Measurements from ENCODE around the gene ZP3. TPM values are rescaled to one million over a fixed set of nuclear protein-coding genes. Genes with fewer than 3 reads are reported as not detected.
A peak's percentile ranks its signal among the peaks of the same experiment; 100 is the strongest.
"Not testable (repeated sequence)": the region's sequence is repeated elsewhere in the genome, so short reads cannot be mapped to it uniquely, and the experiment has no call there.

The ZP3 gene
- total RNA-seq, 1 donor from 2014 or later, result 0.51 TPM

- DNase-seq (ENCODE audit: extremely low spot score, unreplicated experiment), result peak; percentile 96
- H3K4me3 Mint-ChIP-seq (ENCODE audit: unreplicated experiment), result peak overlapping the region; percentile 73
- no peaks in the 10 kb centered on the region for H3K36me3 Mint-ChIP-seq (ENCODE audit: unreplicated experiment)
- TF ChIP-seq CTCF (IDR thresholded peaks at IDR 0.05), result no peak
- no peaks in the 10 kb centered on the region for H3K27me3 Mint-ChIP-seq (ENCODE audit: unreplicated experiment)
- no peaks in the 10 kb centered on the region for H3K9me3 Mint-ChIP-seq (ENCODE audit: unreplicated experiment)
- peaks cover 22% of the 10 kb centered on the region for H3K4me1 Mint-ChIP-seq (ENCODE audit: unreplicated experiment)
- H3K27ac Mint-ChIP-seq (ENCODE audit: unreplicated experiment), result peak overlapping the region; percentile 96
These were observed 31.4 kb upstream of the ZP3 start for GRCh38 chr7:76393116-76394031.

- no peak for TF ChIP-seq CTCF (IDR thresholded peaks at IDR 0.05)
- Mint-ChIP-seq H3K4me1 (ENCODE audit: unreplicated experiment) (peaks cover 11% of the 10 kb centered on the region), H3K27me3 (ENCODE audit: unreplicated experiment) (no peaks in the 10 kb centered on the region), H3K9me3 (ENCODE audit: unreplicated experiment) (no peaks in the 10 kb centered on the region), H3K4me3 (ENCODE audit: unreplicated experiment) (no peak overlapping the region), H3K27ac (ENCODE audit: unreplicated experiment) (no peak overlapping the region), H3K36me3 (ENCODE audit: unreplicated experiment) (no peaks in the 10 kb centered on the region)
- DNase-seq (ENCODE audit: extremely low spot score, unreplicated experiment), result no peak
These were observed 29.8 kb upstream of the ZP3 start for GRCh38 chr7:76394957-76395356.

- not testable (repeated sequence) for H3K27ac Mint-ChIP-seq (ENCODE audit: unreplicated experiment); DNase-seq (ENCODE audit: extremely low spot score, unreplicated experiment); H3K27me3 Mint-ChIP-seq (ENCODE audit: unreplicated experiment); H3K4me3 Mint-ChIP-seq (ENCODE audit: unreplicated experiment); H3K9me3 Mint-ChIP-seq (ENCODE audit: unreplicated experiment); H3K36me3 Mint-ChIP-seq (ENCODE audit: unreplicated experiment)
- H3K4me1 Mint-ChIP-seq (ENCODE audit: unreplicated experiment), result peaks cover 11% of the 10 kb centered on the region
These were observed 29.2 kb upstream of the ZP3 start for GRCh38 chr7:76395605-76395964.

GRCh38 chr7:76395965-76396726 is 28.6 kb upstream of the ZP3 start:
- no peak overlapping the region for H3K27ac Mint-ChIP-seq (ENCODE audit: unreplicated experiment)
- DNase-seq (ENCODE audit: extremely low spot score, unreplicated experiment), result no peak
- no peaks in the 10 kb centered on the region for H3K9me3 Mint-ChIP-seq (ENCODE audit: unreplicated experiment)
- peaks cover 11% of the 10 kb centered on the region for H3K4me1 Mint-ChIP-seq (ENCODE audit: unreplicated experiment)
- no peaks in the 10 kb centered on the region for H3K27me3 Mint-ChIP-seq (ENCODE audit: unreplicated experiment)
- TF ChIP-seq CTCF (IDR thresholded peaks at IDR 0.05), result no peak
- no peaks in the 10 kb centered on the region for H3K36me3 Mint-ChIP-seq (ENCODE audit: unreplicated experiment)
- no peak overlapping the region for H3K4me3 Mint-ChIP-seq (ENCODE audit: unreplicated experiment)

GRCh38 chr7:76396864-76397263 is 27.9 kb upstream of the ZP3 start:
- TF ChIP-seq CTCF (IDR thresholded peaks at IDR 0.05), result no peak
- Mint-ChIP-seq H3K9me3 (ENCODE audit: unreplicated experiment) (no peaks in the 10 kb centered on the region), H3K4me1 (ENCODE audit: unreplicated experiment) (peaks cover 11% of the 10 kb centered on the region), H3K36me3 (ENCODE audit: unreplicated experiment) (no peaks in the 10 kb centered on the region), H3K27ac (ENCODE audit: unreplicated experiment) (no peak overlapping the region), H3K27me3 (ENCODE audit: unreplicated experiment) (no peaks in the 10 kb centered on the region), H3K4me3 (ENCODE audit: unreplicated experiment) (no peak overlapping the region)
- DNase-seq (ENCODE audit: extremely low spot score, unreplicated experiment), result no peak
